ENCODE results near the gene SPRTN.

DNA sequence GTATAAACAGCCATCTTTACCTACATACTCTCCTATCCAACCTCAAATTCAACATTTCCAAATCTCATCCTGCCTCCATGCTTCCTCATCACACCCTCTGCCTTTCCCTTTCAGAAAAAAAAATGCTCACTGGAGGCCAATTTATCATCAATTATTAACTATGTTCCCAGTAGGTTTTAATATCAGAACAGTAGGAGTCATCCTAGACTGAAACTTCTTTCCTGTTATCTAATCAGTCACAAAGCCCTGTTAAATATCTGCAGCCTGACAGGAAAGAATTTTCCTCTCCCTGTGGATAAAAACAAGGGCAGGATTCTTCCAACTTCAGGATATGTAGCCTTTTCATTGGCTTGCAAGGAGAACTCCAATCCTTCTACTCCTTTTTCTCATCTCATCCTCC lies 55.6 kb downstream of the SPRTN start:
- TF ChIP-seq POLR2A (IDR thresholded peaks at IDR 0.05; ENCODE audit: borderline replicate concordance, extremely low read depth, insufficient read depth, insufficient read length) (no peak), CTCF (IDR thresholded peaks at IDR 0.05 in 2 of 3, conservative IDR thresholded peaks at IDR 0.05 in 1 of 3; ENCODE audit: borderline replicate concordance in 1 of 3, insufficient read depth in 1 of 3, low read depth in 2 of 3, low read length in 2 of 3) (no peak), SRF (IDR thresholded peaks at IDR 0.05; ENCODE audit: low read depth) (no peak), ZNF274 (IDR thresholded peaks at IDR 0.05; ENCODE audit: low read depth, low read length) (no peak), ZBTB33 (IDR thresholded peaks at IDR 0.05; ENCODE audit: extremely low read depth, insufficient replicate concordance, low read length) (no peak), REST (IDR thresholded peaks at IDR 0.05; ENCODE audit: low read depth) (no peak), YY1 (IDR thresholded peaks at IDR 0.05; ENCODE audit: extremely low read depth, insufficient replicate concordance, low read depth, low read length) (no peak)
